HG03095 (cell line): ENCODE data around the gene ZNF155.
"Not testable (repeated sequence)": the region's sequence is repeated elsewhere in the genome, so short reads cannot be mapped to it uniquely, and the experiment has no call there.

Source experiments
- ATAC-seq: cut with Tn5 transposase; IDR thresholded peaks from one replicate; pipeline ENCODE4 v1.9.1; 2021; ENCODE audit warnings: moderate library complexity; ENCODE audit not compliant: unreplicated experiment

The ZNF155 gene

DNA sequence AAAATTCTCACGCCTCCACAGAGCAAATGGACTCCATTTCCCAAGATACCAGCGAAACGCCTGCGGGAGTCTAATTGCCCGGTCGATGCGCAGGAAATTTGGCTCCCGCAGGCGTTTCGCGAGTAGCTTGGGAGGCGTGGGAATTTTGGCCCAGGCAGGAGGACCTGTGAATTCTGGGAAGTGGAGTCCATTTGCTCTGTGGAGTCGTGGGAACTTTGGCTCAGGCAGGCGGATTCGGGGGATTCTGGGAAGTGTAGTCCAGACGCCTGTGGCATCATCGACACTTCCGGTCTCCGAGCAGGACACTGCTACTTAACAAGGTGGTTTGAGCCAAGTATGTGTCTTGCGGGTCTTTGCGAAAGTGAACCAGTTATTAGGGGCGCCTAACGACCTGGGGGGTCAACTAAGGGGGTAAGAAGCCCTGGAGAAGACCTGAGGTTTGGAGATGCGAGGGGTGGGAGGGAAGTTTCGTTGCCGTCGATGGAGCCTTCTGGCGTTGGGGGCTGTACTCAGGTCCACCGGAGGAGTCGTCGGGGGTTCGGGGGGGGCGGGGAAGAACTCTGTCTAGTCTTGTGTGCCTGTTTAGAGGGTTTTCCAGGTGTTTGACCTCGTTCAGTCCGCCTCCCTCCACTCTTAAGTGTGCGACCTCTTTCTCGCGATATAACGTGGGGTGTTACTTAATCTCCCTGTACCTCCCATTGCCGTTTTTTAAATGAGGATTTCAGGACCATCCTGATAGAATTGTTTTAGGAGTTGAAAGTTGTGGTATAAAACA lies at the start of gene ZNF155:
Gene ZNF155, plus strand, starts transcription at position 277 of the 775 bp plus-strand sequence. CDS start 4,356 bp downstream, outside the sequence.
- ATAC-seq, result peak; percentile 79

DNA sequence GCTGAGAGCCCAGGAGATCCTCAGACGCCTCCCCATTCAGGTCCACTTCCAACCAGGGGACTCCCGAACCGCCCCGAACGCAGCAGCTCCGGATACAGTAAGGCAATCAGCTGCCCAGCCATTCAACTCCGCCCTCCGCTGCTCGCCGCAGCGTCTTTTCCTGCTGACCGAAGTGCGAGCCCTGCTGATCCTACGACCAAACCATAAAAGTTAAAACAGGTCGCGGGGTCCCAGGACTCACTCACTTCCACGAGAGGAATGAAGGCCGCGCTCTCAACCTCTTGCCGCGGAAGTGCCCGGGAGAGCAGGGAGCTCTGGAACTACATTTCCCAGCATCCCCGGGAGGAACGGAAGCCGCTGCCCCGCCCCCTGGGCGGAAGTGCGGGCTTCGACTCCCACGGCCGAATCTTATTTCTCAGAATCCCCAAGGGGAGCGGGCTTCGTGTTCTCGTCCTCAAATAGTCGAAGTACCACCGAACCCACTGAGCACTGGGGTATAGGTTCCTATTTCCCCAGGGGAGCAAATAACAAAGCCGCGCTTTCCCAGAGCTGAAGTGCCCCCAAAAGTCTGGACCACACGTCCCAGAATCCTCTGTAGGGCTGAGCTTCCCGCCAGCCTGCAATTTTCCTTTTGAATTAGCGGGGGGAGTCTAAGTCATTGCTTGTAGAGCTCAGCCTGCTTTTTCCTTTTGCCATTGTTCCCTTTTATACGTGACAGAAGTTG lies 48.8 kb upstream of the ZNF155 start, which contains the start of gene ZNF45:
Gene ZNF45, minus strand, starts transcription at position 298 of the 724 bp plus-strand sequence. CDS start 13,097 bp downstream, outside the sequence.
- peak; percentile 95 for ATAC-seq

DNA sequence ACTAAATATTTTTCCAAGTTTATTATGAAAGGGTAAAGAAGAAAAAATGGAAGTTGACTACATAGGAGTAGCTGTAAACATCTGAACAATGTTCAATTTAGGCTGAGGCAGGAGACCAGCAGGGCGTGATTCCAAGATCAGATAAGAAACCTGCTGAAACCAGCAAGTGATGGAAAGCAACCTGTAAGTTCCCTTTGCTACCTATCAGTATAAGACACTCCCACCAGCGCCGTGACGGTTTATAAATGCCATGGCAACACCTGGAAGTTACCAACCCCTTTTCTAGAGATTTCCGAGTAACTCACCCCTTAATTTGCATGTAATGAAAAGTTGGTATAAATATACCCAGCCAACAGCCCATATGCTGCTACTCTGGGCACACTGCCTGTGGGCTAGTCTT lies 47.8 kb upstream of the ZNF155 start:
- no peak for ATAC-seq

GRCh38 chr19:43939557-43940260 lies 44.3 kb upstream of the ZNF155 start:
- ATAC-seq, result no peak

DNA sequence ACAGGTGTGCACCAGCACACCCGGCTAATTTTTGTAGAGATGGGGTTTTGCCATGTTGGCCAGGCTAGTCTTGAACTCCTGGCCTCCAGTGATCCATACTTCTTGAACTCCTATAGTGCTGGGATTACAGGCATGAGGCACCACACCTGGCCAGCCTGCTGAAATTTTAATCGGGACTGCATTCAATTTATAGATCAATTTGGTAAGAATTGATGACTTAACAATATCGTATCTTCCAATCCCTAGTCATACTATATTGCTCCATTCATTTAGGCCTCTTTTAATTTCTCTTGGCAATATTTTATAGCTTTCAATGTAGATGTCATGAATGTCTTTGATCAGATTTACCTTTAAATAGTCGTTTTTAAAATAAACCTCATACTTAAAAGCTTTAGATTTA lies 43.3 kb upstream of the ZNF155 start:
- ATAC-seq, result no peak

- ATAC-seq, result no peak
These were observed 42.8 kb upstream of the ZNF155 start for GRCh38 chr19:43941209-43941608.

- ATAC-seq, result not testable (repeated sequence)
These were observed 36.6 kb upstream of the ZNF155 start for GRCh38 chr19:43947412-43947811.

GRCh38 chr19:43949803-43950202 lies 34.2 kb upstream of the ZNF155 start:
- not testable (repeated sequence) for ATAC-seq

DNA sequence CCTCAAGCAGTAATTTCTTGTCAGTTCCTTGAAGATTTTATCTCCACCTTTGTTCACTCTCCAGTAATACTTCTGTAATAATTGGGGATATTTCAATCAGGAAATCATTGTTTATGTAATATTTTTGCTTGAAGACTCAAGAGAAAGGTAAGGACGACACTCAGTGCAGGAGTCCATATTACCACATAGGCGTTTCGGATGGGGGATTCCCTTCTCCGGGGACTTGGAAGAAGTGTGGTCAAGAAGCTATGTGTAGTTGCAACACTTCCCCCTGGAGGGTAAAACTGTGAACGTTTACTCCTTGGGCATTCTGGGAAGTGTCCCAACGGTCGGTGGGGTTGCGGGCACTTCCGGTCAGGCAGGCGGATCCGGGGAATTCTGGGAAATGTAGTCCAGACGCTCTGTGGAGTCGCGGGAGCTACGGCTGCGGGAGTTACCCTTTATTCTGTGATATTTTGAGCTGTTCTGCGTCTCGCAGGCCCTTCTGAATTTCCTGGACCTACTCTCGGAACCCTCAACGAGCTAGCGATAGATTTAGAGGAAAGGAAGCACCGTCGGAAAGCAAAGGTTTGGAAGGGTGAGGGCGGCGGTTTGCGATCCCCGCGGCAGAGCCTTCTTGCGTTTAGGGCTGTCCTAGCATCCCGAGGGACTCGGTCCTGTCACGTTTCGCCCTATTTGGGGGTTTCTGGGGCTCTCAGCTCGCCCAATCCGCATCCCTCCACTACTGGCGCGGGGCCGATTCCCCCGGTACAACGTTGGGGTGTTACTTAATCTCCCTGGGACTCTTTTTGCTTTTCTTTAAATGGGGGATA lies 32.9 kb upstream of the ZNF155 start, which contains the start of gene ZNF221:
Gene ZNF221, plus strand, starts transcription at position 395 of the 812 bp plus-strand sequence. CDS start 11,499 bp downstream, outside the sequence.
- peak; percentile 89 for ATAC-seq

GRCh38 chr19:43956827-43957226 lies 27.2 kb upstream of the ZNF155 start:
- ATAC-seq, result no peak

GRCh38 chr19:43957891-43958290 lies 26.1 kb upstream of the ZNF155 start:
- ATAC-seq, result no peak

- ATAC-seq, result no peak
These were observed 23.6 kb upstream of the ZNF155 start for GRCh38 chr19:43960411-43960810.

- no peak for ATAC-seq
These were observed 17.8 kb upstream of the ZNF155 start for GRCh38 chr19:43966079-43966694.

DNA sequence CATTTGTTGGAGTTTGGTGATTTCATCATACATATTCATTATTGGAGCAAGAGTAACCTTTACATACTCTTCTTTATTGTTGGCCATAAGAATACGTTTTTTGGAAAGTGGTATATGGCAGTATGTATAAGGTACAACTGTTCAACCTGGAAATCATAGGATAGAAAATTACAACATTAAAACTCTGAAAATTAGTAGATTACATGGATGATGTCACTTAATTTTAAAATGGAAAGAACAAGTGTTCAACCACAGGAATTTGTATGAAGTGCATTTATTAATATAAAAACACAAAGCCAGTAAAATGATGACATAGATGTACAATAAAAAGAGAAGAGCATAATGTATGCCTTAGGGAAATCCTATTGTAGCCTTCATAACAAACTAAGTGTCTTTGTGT lies 7.3 kb upstream of the ZNF155 start:
- no peak for ATAC-seq

DNA sequence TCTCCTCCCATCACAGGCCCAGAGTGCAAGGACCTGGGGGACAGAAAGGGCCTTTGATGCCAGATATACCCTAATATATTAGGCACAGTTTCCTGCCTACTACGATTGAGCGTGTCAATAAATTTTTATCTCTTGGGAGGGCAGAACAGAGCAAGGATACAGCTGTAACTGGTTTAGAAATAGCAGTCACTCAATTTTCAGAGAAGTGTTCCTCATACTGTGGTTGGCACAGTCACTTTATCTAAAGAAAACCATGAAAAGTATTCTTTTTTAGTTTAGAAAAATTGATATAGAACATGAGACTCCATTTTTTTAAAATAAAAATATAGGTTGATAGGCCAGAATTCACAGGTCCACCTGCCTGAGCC lies 460 bp upstream of the ZNF155 start:
- ATAC-seq, result no peak

- ATAC-seq, result no peak
These were observed 656 bp downstream of the ZNF155 start for GRCh38 chr19:43984687-43985000.

DNA sequence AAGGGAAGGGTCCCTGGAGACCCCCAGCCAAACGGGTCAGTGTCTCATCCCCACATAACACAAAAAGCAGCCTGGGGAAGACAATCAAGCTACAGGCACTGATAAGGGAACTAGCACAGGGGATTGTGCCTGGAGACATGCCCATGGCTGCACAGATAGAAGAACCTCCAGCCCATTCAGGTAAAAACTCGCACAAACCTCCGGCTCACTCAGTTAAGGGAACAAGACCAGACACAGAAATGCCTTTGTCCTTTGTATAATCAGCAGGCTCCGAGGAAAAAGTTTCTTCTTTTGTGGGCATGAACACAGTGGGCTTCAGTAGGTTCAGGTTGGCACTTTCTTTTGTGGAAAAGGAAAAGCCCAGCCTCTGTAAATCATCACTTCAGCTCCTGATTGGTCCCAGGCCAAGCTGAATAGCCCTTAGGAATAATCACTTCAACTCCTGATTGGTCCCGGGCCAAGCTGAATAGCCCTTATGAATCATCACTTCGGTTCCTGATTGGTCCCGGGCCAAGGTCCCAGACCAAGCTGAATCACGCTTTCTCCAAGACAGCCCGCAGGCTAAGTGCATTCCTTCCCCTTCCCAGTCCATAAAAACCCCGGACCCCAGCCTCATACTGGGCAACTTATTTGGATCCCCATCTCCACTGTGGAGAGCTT lies 13.8 kb downstream of the ZNF155 start:
- ATAC-seq, result no peak

DNA sequence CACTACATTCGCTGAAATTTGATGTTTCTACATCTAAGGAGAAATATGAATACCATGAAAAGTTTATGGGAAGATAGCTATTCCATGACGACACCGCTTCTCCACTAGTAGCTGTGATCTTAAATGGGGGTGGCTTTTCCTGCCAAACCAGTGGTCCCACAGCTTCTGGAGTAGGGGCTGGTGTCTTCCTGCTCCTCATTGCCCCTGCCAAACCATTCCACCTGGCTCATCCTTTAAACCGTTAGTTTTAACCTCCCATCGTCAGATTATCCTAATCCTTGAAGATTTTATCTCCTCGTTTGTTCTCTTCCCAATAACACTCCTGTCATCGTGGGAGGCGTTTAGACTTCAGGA lies 18.2 kb downstream of the ZNF155 start:
- no peak for ATAC-seq

GRCh38 chr19:44002566-44003460 lies 18.8 kb downstream of the ZNF155 start, which contains the start of gene ZNF230:
ZNF230 (plus strand) TSS chr19:44002957; CDS start chr19:44007079, 4,122 bp downstream.
- peak; percentile 76 for ATAC-seq
